Thoracic aorta (tissue), 2 donors: Measurements from ENCODE around the gene LRRC25. TPM values are rescaled to one million over a fixed set of nuclear protein-coding genes. Genes with fewer than 3 reads are reported as not detected.
A peak's percentile ranks its signal among the peaks of the same experiment; 100 is the strongest.

ENCODE experiments used
- ATAC-seq: fragments of 150-250 bp; one replicate; pipeline ENCODE4 v1.8.0; 2017; ENCODE audit warnings: low read depth; ENCODE audit not compliant: insufficient number of reproducible peaks, low FRiP score
- DNase-seq: peaks from one replicate; pipeline ENCODE4 v3.0.0-alpha.2; 2020; ENCODE audit warnings: low spot score
- H3K27ac ChIP-seq, 2 donors: fragments of 200-600 bp; sonication (generic); 1 replicate in 1 of 2; 2 replicates in 1 of 2; pipeline ENCODE4 v1.5.1; 2016; ENCODE audit warnings: mild to moderate bottlenecking in 2 of 2, moderate library complexity in 2 of 2
- H3K27me3 ChIP-seq: fragments of 200-600 bp; sonication (generic); replicated peaks from 2 replicates; pipeline ENCODE4 v1.6.0; 2016; ENCODE audit warnings: mild to moderate bottlenecking; ENCODE audit not compliant: insufficient read depth
- H3K36me3 ChIP-seq: fragments of 200-600 bp; sonication (generic); one replicate; pipeline ENCODE4 v1.5.1; 2016
- H3K4me1 ChIP-seq, 2 donors: fragments of 200-600 bp; sonication (generic); 1 replicate in 1 of 2; 2 replicates in 1 of 2; pipeline versions ENCODE4 v1.5.1 to v1.6.0; 2016; ENCODE audit warnings: low read depth in 2 of 2, mild to moderate bottlenecking in 1 of 2; ENCODE audit not compliant: control insufficient read depth in 1 of 2
- H3K4me3 ChIP-seq: fragments of 200-600 bp; sonication (generic); 2 replicates; pipeline ENCODE4 v1.5.1; 2016; ENCODE audit warnings: mild to moderate bottlenecking
- H3K9me3 ChIP-seq: fragments of 200-600 bp; sonication (generic); 2 replicates; pipeline ENCODE4 v1.5.1; 2016
- total RNA-seq, 2 donors: library from RNA; depleted of rRNA; stranded (reverse); fragments of >200 nt; gene quantifications; one replicate each; pipeline versions ENCODE4 v1.1.0 to v1.2.3, GENCODE V29; 2016
- TF ChIP-seq, protein P1 (sequence below): fragments of 200-600 bp; sonication (generic); IDR thresholded peaks from one replicate; pipeline ENCODE4 v1.5.1; 2019; ENCODE audit warnings: antibody characterized with exemption

The LRRC25 gene
- total RNA-seq, 2 donors from 2014 or later: 18.7 to 30.3 TPM

DNA sequence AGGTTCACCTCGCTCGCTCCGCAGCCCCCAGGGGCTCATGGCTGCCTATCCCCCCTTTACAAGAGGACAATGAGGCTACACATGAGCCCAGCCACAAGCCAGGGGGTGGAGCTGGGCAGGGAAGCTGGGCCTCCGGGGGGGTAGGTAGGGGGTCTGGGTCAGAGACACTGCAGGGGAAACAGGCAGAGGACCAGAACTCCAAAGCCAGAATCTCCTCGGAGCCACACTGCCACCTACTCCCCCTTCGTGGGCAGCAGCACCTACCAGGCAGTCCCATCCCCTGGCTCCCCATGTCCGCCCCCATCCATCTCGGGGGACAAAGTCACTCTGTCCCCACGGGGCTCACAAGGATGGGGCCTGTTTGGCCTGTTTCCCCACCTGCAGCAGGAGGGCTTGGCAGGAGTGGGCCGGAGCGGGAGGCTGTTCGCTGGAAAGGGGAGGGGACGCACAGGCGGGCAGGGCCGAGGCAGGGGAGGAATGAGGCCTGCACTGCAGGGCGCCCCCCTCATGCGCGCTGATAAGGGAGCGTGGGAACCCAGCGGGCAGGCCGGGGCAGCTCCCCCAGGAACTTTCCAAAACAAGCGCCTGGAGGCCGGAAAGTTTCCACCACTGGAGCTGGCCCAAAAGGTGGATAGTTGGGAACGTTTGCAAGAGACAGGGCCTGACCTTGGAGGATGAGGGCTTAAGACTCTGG, 41.1 kb upstream of the LRRC25 start:
- DNase-seq (no peak), ATAC-seq (no peak)
- H3K36me3 ChIP-seq: peaks cover 2% of the 10 kb centered on the region
- H3K4me3 ChIP-seq: peak overlapping the region; percentile 81
- TF ChIP-seq, protein P1, sequence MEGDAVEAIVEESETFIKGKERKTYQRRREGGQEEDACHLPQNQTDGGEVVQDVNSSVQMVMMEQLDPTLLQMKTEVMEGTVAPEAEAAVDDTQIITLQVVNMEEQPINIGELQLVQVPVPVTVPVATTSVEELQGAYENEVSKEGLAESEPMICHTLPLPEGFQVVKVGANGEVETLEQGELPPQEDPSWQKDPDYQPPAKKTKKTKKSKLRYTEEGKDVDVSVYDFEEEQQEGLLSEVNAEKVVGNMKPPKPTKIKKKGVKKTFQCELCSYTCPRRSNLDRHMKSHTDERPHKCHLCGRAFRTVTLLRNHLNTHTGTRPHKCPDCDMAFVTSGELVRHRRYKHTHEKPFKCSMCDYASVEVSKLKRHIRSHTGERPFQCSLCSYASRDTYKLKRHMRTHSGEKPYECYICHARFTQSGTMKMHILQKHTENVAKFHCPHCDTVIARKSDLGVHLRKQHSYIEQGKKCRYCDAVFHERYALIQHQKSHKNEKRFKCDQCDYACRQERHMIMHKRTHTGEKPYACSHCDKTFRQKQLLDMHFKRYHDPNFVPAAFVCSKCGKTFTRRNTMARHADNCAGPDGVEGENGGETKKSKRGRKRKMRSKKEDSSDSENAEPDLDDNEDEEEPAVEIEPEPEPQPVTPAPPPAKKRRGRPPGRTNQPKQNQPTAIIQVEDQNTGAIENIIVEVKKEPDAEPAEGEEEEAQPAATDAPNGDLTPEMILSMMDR: no peak
- peak overlapping the region; percentile 77 to 82 for H3K27ac ChIP-seq
- H3K9me3 ChIP-seq: no peaks in the 10 kb centered on the region
- no peaks in the 10 kb centered on the region for H3K27me3 ChIP-seq
- H3K4me1 ChIP-seq: peaks cover 14 to 54% of the 10 kb centered on the region in 2 donors

DNA sequence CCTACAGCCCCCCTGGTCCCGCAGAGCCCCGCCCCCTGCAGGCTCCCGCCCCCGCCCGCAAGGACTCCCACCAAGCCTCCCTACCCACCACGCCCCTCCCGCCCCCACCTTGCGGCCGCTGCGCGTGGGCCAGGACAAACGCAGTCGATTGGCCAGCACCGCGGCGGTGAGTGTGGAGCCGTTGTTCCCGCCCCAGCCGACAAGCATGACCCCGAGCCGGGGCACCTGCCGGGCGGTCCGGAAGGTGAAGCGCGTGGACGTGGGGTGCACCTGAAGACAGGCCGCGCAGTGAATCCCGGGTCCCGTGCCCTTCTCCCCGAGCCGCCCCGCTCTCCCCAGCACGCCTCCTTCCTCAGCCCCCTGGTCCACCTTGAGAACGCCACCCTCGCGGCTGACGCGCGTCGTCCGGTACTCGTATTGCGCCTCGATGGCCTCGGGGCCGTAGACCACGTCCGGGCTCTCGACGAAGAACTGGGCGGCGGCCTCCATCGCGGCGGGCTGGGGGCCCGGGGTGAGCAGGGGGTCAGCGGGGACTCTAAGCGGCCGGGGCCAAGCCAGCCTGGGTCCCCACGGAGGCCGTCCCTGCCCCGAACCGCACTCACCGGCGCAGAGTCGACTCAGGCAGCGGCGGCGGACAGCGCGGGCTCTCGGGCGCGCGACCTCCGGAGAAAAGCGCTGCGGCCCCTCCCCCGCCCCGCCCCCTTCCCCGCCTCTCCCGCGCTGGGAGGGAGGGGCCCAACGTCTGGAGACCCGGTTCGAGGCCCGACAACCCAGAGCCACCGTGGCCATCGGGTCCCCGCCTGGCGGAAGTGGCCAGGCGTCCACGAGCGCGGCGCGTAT, 40.3 kb upstream of the LRRC25 start, which contains the start of gene ISYNA1:
TSS of gene ISYNA1 (minus strand) at position 643 of the 840 bp plus-strand sequence. CDS start at position 489, 154 bp downstream.
- TF ChIP-seq, protein P1: no peak
- Histone ChIP-seq H3K27me3 (no peaks in the 10 kb centered on the region), H3K36me3 (no peaks in the 10 kb centered on the region), H3K4me3 (peak within 1 kb of the TSS; percentile 81), H3K27ac (peak within 1 kb of the TSS; percentile 77 to 82), H3K4me1 (peaks cover 14 to 60% of the 10 kb centered on the region in 2 donors), H3K9me3 (no peaks in the 10 kb centered on the region)
- peak; percentile 9 for ATAC-seq
- DNase-seq: no peak

DNA sequence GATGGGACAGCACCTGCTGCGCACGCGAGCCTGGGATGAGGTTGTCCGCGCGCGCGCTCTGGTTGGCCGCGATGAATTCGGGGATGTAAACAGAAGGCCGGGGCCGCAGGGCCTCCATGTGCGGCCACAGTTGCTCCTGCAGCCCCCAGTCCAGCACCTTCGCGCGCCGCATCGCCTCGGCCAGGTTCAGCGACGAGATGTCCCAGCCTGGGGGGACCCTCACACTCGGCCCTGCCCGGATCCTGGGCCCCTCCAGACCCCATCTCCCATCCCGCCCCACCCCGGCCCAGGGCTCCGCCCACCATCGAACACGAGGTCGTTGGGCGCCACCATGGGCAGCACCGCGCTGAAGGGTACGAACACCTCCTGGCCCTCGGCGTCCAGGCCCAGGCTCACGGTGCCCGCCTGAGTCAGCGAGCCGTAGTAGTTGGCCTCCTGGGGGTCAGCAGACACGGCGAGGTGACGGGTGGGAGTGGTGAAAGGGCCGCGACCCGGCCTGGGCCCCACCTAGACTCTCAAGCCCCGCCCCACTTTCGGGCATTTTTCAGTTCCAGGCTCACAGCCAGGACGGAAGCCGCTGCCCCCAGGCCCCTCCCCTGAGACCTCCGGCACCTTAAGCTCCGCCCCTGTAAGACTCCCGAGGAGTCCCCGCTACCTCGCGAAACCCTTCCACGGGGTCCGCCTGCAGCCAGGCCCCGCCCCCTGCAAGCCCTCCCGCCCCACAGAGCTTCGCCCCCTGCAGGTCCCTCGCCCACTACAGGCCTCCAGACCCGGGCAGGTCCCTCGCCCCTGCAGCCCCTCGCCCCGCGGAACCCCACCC, 39.5 kb upstream of the LRRC25 start:
- Histone ChIP-seq H3K4me1 (peaks cover 14 to 61% of the 10 kb centered on the region in 2 donors), H3K27me3 (no peaks in the 10 kb centered on the region)
- DNase-seq: no peak

DNA sequence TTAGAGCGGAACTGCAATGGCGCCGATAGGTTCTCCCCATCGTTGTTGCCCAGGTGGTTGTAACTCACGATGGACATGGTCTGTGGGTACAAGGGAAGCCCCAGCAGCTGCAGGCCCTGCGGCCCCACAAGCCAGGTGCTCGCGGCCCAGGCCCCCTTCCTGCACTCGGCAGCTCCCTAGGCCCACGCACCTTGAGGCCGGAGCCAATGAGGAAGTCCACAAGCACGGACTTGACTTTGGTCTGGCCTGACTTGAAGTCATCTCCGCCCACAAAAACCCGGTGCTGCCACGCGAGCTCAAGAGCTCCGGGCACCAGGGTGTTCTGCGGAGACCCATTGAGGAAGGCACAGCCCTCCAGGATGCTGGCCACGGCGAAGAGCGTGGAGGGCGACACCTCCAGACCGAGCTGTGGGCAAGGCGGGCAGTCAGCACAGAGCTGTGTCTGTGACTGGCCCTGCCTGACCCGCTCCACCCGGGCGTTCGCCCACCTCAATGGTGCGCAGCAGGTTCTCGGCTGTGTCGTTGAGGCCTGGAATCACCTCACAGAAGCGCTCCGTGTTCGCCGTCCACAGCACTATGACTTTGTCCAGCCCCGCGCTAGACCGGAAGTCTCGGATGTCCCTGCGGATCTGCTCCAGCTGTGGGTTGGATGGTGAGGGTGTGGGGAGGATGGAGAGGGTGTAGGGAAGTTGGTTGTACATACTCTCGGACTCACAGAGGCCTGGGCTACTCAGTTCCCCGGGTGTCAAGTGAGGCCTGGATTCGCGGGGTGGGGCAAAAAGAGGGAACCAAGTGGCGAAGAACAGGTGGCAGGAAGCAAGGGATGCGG, 38.6 kb upstream of the LRRC25 start:
- Histone ChIP-seq H3K27me3 (no peaks in the 10 kb centered on the region), H3K4me3 (peak overlapping the region; percentile 81), H3K36me3 (no peaks in the 10 kb centered on the region), H3K27ac (no peak overlapping the region), H3K9me3 (no peaks in the 10 kb centered on the region), H3K4me1 (peaks cover 14 to 56% of the 10 kb centered on the region in 2 donors)
- DNase-seq: no peak
- TF ChIP-seq, protein P1: no peak
- ATAC-seq: no peak

More for the DNA sequence above, 39.5 kb upstream of the LRRC25 start:
- no peak overlapping the region for H3K27ac ChIP-seq
- TF ChIP-seq, protein P1: no peak
- H3K9me3 ChIP-seq: no peaks in the 10 kb centered on the region
- H3K4me3 ChIP-seq: peak overlapping the region; percentile 81
- peak; percentile 41 for ATAC-seq
- H3K36me3 ChIP-seq: no peaks in the 10 kb centered on the region
